Spleen (tissue), 7 donors: ENCODE data around the gene SYCP2.

Experiments
- CTCF ChIP-seq, 11 experiments: fragments of 200-600 bp in 7 of 11; fragments of 450-650 bp in 4 of 11; sonication (generic) in 4 of 11; IDR thresholded peaks in 8 of 11; conservative IDR thresholded peaks in 3 of 11; 1 replicate in 7 of 11; 2 replicates in 4 of 11; pipeline versions ENCODE4 v1.4.0 to v1.8.0; 2016 to 2021; ENCODE audit warnings: antibody characterized with exemption in 11 of 11, inconsistent platforms in 4 of 11, mild to moderate bottlenecking in 1 of 11
- POLR2AphosphoS5 ChIP-seq, 3 donors: sonication (generic); formaldehyde crosslinking; IDR thresholded peaks; one replicate each; pipeline ENCODE4 v1.5.1; 2017; ENCODE audit warnings: antibody characterized with exemption in 3 of 3
- donor health status: DM: no; HTN: no; CAD: no; lungs with moderate emphysema.
- donor health status: DM: no; HTN: no; CAD: no.
- donor health status: DM: no; HTN: no; CAD: no.

- TF ChIP-seq CTCF (IDR thresholded peaks at IDR 0.05 in 8 of 11, conservative IDR thresholded peaks at IDR 0.05 in 3 of 11) (no peak), POLR2AphosphoS5 (IDR thresholded peaks at IDR 0.05) (no peak)
These were observed 75.0 kb downstream of the SYCP2 start for GRCh38 chr20:59858425-59858824.
